ENCODE data around the gene DACH1.

DACH1 gene

GRCh38 chr13:71695662-71696061, 171.3 kb downstream of the DACH1 start:
- no peak for DNase-seq

DNA sequence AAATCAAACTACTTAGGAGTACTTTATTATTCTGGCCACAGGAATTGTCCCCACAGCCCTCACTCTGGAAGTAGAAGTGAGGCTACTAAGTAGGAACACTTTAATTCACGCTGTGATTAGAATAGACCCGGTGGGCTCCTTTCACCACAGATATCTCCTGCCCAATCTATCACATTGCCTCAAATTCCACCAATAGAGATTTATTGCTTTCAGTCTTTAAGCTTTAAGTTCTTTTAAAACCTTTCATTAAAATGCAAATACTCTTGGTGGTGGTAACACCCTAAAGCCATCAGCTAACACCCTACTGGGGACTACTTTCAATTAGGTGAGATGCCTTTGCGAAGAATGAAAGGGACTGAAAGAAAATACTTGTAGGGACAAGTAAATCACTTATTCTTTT, 181.9 kb downstream of the DACH1 start:
- DNase-seq = no peak

- no peak for DNase-seq
Observed at GRCh38 chr13:71681901-71682613, 184.9 kb downstream of the DACH1 start.

GRCh38 chr13:71677124-71677523, 189.9 kb downstream of the DACH1 start:
- DNase-seq = no peak

DNA sequence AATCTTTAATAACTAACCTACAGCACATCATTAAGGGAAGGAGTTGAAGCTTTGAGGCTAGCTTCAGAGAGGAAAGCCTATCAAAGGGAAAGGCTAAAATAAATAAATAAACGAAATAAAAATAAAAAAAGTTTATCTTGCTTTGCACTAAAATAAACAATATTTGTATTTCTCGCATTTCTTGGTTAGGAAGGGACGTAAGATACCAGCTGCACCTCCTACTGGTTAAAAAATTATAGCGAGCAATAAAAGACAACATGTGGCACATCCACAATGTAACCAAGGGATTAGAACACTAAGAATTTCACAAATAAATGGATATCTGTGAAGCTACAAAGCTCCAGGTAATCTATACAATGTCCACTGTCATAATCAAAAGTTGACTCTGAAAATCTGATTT, 194.5 kb downstream of the DACH1 start:
- DNase-seq = no peak

DNA sequence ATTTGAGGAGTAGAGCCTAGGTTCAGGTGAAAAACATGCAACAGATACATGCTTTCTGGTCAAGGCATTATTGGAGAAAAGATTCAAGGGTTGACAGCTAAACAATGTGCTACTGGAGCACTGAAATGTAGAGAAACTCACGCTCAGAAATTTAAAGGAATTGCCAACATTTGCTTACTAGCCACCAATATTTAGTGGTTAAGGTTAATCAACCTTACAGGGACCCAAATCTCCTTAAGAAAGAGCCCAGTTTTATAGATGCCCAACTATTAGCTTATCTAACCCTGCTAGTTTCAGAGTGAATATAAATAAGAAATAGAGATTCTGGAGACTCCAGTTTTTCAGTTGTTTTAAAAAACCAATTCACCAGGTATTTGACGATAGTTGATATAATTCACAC, 203.6 kb downstream of the DACH1 start:
- no peak for DNase-seq

- no peak for DNase-seq
Observed at GRCh38 chr13:71661921-71662320, 205.1 kb downstream of the DACH1 start.

DNA sequence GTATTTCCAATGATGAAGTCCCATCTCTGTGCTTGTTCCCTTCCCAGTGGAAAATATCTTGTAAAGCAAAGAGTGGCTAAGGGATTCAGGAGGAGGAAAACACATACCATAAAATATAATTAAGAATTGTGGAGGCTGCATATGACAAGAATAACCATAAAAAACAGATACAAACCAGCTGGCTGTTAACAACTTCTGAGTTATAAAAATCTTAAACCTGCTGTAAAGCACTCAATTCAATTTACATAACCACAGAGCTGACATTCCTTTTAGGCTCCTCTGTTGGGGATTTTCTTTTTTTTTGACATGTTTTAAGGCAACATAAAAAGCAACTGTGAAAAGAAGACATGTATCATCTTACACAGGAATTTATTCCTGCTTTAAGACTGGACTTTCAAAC, 207.6 kb downstream of the DACH1 start:
- no peak for DNase-seq

DNA sequence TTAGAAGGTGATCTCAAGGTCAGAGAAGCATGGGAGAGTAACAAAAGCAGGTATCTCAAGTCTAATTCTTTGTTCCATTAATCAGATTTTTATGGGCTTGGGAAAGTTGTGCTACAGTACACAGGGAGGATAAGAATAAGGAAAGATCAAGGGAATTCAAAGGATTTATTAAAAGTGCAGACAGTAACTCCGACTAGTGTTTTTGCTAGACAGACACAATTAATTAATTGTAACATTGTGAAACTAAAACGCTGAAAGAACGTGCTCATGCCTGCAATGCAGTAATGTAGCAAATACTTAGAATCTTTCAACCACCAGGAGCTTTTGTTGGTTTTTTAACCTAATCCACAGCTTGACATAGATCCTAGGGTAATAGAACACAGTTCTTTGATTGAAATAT, 221.5 kb downstream of the DACH1 start:
- DNase-seq = no peak

DNA sequence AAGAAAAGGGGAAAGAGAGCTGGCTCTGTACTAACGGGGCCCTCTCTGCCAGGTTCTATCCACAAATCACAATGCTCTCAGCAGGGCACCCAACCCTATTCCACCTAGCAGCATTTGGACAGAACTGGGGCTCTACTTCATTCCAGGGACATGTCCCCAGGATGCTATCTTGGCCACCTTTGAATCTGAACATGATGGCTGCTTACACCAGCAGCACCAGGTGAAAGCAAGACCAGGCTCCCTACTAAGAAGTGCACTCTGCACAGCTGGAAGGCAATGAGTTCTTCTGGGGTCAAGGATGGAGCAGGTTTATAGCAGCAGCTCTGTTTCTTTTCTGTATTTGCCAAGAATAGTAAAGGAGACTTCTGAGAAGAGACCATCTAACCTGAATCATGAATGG, 222.4 kb downstream of the DACH1 start:
- no peak for DNase-seq

- no peak for DNase-seq
Observed at GRCh38 chr13:71643448-71643860, 223.6 kb downstream of the DACH1 start.

DNA sequence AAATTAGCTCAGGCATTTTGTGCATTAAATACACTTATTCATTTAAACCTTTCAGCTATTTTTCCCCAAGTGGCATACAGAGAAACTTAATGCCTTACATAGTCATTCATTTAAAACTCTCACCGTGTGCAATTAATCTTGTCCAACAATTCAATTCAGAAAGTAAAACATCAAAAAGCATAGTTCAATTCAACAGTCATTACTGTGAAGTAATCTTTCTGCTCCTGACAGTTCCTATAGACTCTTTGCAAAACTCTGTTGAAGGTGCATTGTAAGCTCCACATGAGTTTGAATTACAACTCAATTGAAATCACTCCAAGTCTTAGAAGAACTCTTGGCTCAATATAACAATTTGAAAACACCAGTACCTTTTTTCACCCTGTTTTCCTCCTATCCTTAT, 228.3 kb downstream of the DACH1 start:
- no peak for DNase-seq

GRCh38 chr13:71634602-71635443, 232.2 kb downstream of the DACH1 start:
- DNase-seq = no peak

DNA sequence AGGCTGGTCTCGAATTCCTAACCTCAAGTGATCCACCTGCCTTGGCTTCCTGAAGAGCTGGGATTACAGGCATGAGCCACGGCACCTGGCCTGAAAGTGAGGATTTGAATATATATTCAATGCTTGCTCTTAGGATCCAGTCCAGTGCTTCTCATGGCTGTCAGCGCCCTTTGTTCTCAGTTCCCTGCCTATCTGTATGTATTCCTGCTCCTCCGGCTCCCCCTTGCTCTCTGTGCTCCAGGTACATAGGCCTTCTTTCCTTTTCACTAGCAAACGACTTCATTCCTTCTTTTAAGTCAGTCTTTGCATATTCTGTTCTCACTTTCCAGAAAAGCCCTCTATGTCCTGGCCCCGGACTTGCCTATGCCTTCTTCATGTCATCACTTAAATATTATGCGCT, 232.8 kb downstream of the DACH1 start:
- DNase-seq = no peak

- no peak for DNase-seq
Observed at GRCh38 chr13:71632721-71633120, 234.3 kb downstream of the DACH1 start.

- DNase-seq = no peak
Observed at GRCh38 chr13:71632206-71632605, 234.8 kb downstream of the DACH1 start.

DNA sequence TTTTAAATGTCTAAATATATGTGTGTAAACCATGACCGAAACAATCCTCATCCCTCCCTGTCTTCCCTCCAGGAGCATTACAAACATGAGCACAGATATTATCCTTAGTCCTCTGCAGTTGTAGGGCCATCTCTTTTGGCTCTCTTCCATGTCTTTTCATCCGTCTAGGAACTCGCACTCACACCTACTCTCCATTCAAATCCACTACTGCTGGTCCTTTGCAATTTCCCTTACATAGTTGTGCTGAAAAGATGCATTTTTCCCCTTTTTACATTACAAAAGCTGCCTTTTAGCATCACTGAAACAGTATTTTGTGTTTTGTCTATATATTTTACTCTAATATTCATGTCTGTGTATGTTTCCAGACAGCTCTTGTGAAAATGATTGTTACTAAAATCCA, 237.8 kb downstream of the DACH1 start:
- no peak for DNase-seq

- DNase-seq = no peak
Observed at GRCh38 chr13:71626421-71627117, 240.4 kb downstream of the DACH1 start.

- no peak for DNase-seq
Observed at GRCh38 chr13:71625694-71626093, 241.3 kb downstream of the DACH1 start.

GRCh38 chr13:71624653-71625600, 242.1 kb downstream of the DACH1 start:
- DNase-seq = no peak

DNA sequence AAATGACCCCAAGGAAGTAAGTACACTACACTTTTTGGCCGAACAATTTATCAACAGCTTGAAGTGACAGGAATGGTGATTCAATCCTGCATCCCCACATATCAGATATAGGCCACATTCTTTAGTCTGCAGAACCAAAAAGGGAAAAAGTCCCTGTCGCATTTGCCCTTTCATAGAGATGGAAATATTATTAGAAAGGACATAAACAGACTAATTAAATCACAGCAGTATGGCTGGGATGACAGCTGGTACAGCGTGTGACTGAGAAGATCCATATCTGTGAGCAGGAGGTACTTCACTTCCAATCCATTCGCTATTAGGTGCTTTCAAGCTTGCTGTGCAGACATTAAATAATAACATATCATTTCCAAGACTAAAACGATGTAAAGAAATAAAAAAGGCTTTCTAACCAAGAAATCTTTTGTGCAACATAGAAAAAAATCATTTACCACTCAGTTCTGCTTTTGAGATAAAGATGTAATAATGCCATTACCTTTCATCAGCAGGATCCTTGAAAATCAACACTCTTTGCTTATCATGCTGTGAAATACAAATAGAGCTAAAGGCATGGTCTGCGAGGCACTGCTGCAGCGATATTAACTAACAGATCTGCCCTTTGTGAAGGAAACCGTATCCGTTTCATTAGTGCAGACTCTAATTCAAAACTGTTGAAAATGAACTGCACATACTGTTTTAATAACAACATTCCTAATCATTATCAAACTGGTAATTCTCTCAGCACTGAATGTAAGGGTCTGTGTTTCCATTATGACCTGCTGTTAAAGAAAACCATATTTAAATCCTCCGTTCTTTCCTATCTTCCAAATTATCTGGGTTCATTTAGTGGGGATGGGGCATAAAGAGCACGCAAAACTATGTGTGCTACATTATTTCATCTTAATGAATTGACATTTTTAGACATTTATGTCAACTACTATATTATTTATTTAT, 245.6 kb downstream of the DACH1 start:
- DNase-seq = no peak
